GM23338 (cell line): ENCODE results near the gene RPS26.

Experiments used
- CREB1 ChIP-seq: fragments of 250-450 bp; sonication (Bioruptor Pico); IDR thresholded peaks from 2 replicates; pipeline ENCODE4 v1.5.0; 2020; ENCODE audit warnings: low read depth, mild to moderate bottlenecking, moderate library complexity
- CTCF ChIP-seq, 2 experiments: fragments of 200-600 bp in 1 of 2; sonication (generic) in 1 of 2; conservative IDR thresholded peaks; 2 replicates each; pipeline versions ENCODE4 v1.5.1 to v1.6.1; 2016 to 2017; ENCODE audit warnings: antibody characterized with exemption in 2 of 2, low read depth in 2 of 2, mild to moderate bottlenecking in 2 of 2, moderate library complexity in 1 of 2
- ETS1 ChIP-seq: IDR thresholded peaks from 2 replicates; pipeline ENCODE4 v1.6.1; 2016; ENCODE audit warnings: antibody characterized with exemption
- EZH2 ChIP-seq: fragments of 200-600 bp; sonication (generic); IDR thresholded peaks from one replicate; pipeline ENCODE4 v1.8.0; 2017; ENCODE audit warnings: antibody characterized with exemption, mild to moderate bottlenecking, low read depth; ENCODE audit not compliant: unreplicated experiment
- EZH2phosphoT487 ChIP-seq: fragments of 200-600 bp; sonication (generic); IDR thresholded peaks from one replicate; pipeline ENCODE4 v1.8.1; 2018; ENCODE audit warnings: antibody characterized with exemption; ENCODE audit not compliant: unreplicated experiment
- JUNB ChIP-seq: IDR thresholded peaks from one replicate; pipeline ENCODE4 v1.6.1; 2016; ENCODE audit warnings: antibody characterized with exemption; ENCODE audit not compliant: unreplicated experiment
- NANOG ChIP-seq: IDR thresholded peaks from 2 replicates; pipeline ENCODE4 v1.6.1; 2016; ENCODE audit warnings: antibody characterized with exemption, borderline replicate concordance
- POLR2AphosphoS5 ChIP-seq: IDR thresholded peaks from 2 replicates; pipeline ENCODE4 v1.6.1; 2016; ENCODE audit warnings: antibody characterized with exemption, low read depth
- REST ChIP-seq: IDR thresholded peaks from one replicate; pipeline ENCODE4 v1.6.1; 2018; ENCODE audit warnings: antibody characterized with exemption; ENCODE audit not compliant: unreplicated experiment
- ZNF114 ChIP-seq: fragments of 250-450 bp; sonication (Bioruptor Pico); IDR thresholded peaks from 2 replicates; pipeline ENCODE4 v1.5.0; 2020; ENCODE audit warnings: mild to moderate bottlenecking, moderate library complexity
- ZNF331 ChIP-seq: fragments of 250-450 bp; sonication (Bioruptor Pico); IDR thresholded peaks from 2 replicates; pipeline ENCODE4 v1.5.0; 2020; ENCODE audit warnings: low read depth, mild to moderate bottlenecking, moderate library complexity
- ZNF462 ChIP-seq: fragments of 250-450 bp; sonication (Bioruptor Pico); IDR thresholded peaks from 2 replicates; pipeline ENCODE4 v1.5.0; 2020; ENCODE audit warnings: mild to moderate bottlenecking, moderate library complexity

- no peak for TF ChIP-seq EZH2
- TF ChIP-seq CTCF (conservative IDR thresholded peaks at IDR 0.05; ENCODE audit: low read depth in 2 of 2): no peak
- TF ChIP-seq REST: no peak
- TF ChIP-seq CREB1 (CRISPR knock-in tag): no peak
- TF ChIP-seq ZNF462: no peak
- TF ChIP-seq EZH2phosphoT487: no peak
- TF ChIP-seq POLR2AphosphoS5: no peak
- no peak for TF ChIP-seq JUNB
- TF ChIP-seq NANOG: no peak
- TF ChIP-seq ZNF114 (CRISPR knock-in tag): no peak
- no peak for TF ChIP-seq ETS1
- no peak for TF ChIP-seq ZNF331 (CRISPR knock-in tag)
These were observed 48.4 kb upstream of the RPS26 start for GRCh38 chr12:55993230-55993853.
